GM23338 (cell line): ENCODE data around the gene EYS. TPM values are rescaled to one million over a fixed set of nuclear protein-coding genes. Genes with fewer than 3 reads are reported as not detected.

Experiments
- ATAC-seq: fragments of 200-7000 bp; cut with Tn5 transposase; 3 replicates; pipeline ENCODE4 v1.9.1; 2020
- DNase-seq: peaks from one replicate; pipeline ENCODE4 v3.0.0-alpha.2; 2015; ENCODE audit warnings: low spot score
- H2AFZ ChIP-seq: fragments of 200-600 bp; sonication (generic); 2 replicates; pipeline ENCODE4 v1.8.0; 2016; ENCODE audit warnings: antibody characterized with exemption, mild to moderate bottlenecking, moderate library complexity
- H3F3A ChIP-seq: fragments of 200-600 bp; sonication (generic); replicated peaks from 2 replicates; pipeline ENCODE4 v1.8.0; 2017; ENCODE audit warnings: antibody characterized with exemption, mixed run types, low read depth
- H3K27ac ChIP-seq: fragments of 200-600 bp; sonication (generic); 2 replicates; pipeline ENCODE4 v1.6.1; 2016; ENCODE audit warnings: low read depth
- H3K27me3 ChIP-seq: fragments of 200-600 bp; sonication (generic); 2 replicates; pipeline ENCODE4 v1.8.0; 2016; ENCODE audit warnings: mild to moderate bottlenecking, mixed run types, moderate library complexity; ENCODE audit not compliant: insufficient read depth
- H3K36me3 ChIP-seq: fragments of 200-600 bp; sonication (generic); 2 replicates; pipeline ENCODE4 v1.8.0; 2016; ENCODE audit warnings: mild to moderate bottlenecking; ENCODE audit not compliant: insufficient read depth
- H3K4me1 ChIP-seq: fragments of 200-600 bp; sonication (generic); 2 replicates; pipeline ENCODE4 v1.8.0; 2016; ENCODE audit warnings: mild to moderate bottlenecking, moderate library complexity; ENCODE audit not compliant: insufficient read depth
- H3K4me2 ChIP-seq: fragments of 200-600 bp; sonication (generic); 2 replicates; pipeline ENCODE4 v1.7.1; 2017; ENCODE audit warnings: mixed run types
- H3K4me3 ChIP-seq: fragments of 200-600 bp; sonication (generic); 2 replicates; pipeline ENCODE4 v1.6.1; 2016; ENCODE audit warnings: mixed run types
- H3K79me2 ChIP-seq: fragments of 200-600 bp; sonication (generic); replicated peaks from 2 replicates; pipeline ENCODE4 v1.8.0; 2017; ENCODE audit warnings: mild to moderate bottlenecking; ENCODE audit not compliant: insufficient read depth
- H3K9me2 ChIP-seq: fragments of 200-600 bp; sonication (generic); 2 replicates; pipeline ENCODE4 v1.8.0; 2017; ENCODE audit not compliant: insufficient read depth
- H4K20me1 ChIP-seq: fragments of 200-600 bp; sonication (generic); replicated peaks from 2 replicates; pipeline ENCODE4 v1.8.0; 2017; ENCODE audit warnings: mild to moderate bottlenecking; ENCODE audit not compliant: insufficient read depth
- H3K27ac Mint-ChIP-seq: 2 replicates; pipeline ENCODE4 v1.8.0; 2020; ENCODE audit warnings: inconsistent platforms, mild to moderate bottlenecking, moderate library complexity, mixed read lengths
- H3K27me3 Mint-ChIP-seq: 3 replicates; pipeline ENCODE4 v1.8.0; 2022; ENCODE audit warnings: low read depth, mild to moderate bottlenecking, moderate library complexity, mixed read lengths, inconsistent platforms; ENCODE audit not compliant: insufficient read depth, poor library complexity
- H3K36me3 Mint-ChIP-seq: 3 replicates; pipeline ENCODE4 v1.8.0; 2021; ENCODE audit warnings: low read depth, mild to moderate bottlenecking, inconsistent platforms, moderate library complexity, mixed read lengths
- H3K4me1 Mint-ChIP-seq: 3 replicates; pipeline ENCODE4 v1.8.0; 2020; ENCODE audit warnings: mild to moderate bottlenecking, inconsistent platforms, mixed read lengths
- H3K4me3 Mint-ChIP-seq: 3 replicates; pipeline ENCODE4 v1.8.0; 2021; ENCODE audit warnings: moderate library complexity, mild to moderate bottlenecking, inconsistent platforms, mixed read lengths
- H3K9me3 Mint-ChIP-seq: 3 replicates; pipeline ENCODE4 v1.8.0; 2020; ENCODE audit warnings: moderate library complexity, mild to moderate bottlenecking, inconsistent platforms, mixed read lengths
- CREB1 ChIP-seq: fragments of 250-450 bp; sonication (Bioruptor Pico); IDR thresholded peaks from 2 replicates; pipeline ENCODE4 v1.5.0; 2020; ENCODE audit warnings: low read depth, mild to moderate bottlenecking, moderate library complexity
- CTCF ChIP-seq, 2 experiments: fragments of 200-600 bp in 1 of 2; sonication (generic) in 1 of 2; conservative IDR thresholded peaks; 2 replicates each; pipeline versions ENCODE4 v1.5.1 to v1.6.1; 2016 to 2017; ENCODE audit warnings: antibody characterized with exemption in 2 of 2, low read depth in 2 of 2, mild to moderate bottlenecking in 2 of 2, moderate library complexity in 1 of 2
- EZH2 ChIP-seq: fragments of 200-600 bp; sonication (generic); IDR thresholded peaks from one replicate; pipeline ENCODE4 v1.8.0; 2017; ENCODE audit warnings: antibody characterized with exemption, mild to moderate bottlenecking, low read depth; ENCODE audit not compliant: unreplicated experiment
- EZH2phosphoT487 ChIP-seq: fragments of 200-600 bp; sonication (generic); IDR thresholded peaks from one replicate; pipeline ENCODE4 v1.8.1; 2018; ENCODE audit warnings: antibody characterized with exemption; ENCODE audit not compliant: unreplicated experiment
- JUNB ChIP-seq: IDR thresholded peaks from one replicate; pipeline ENCODE4 v1.6.1; 2016; ENCODE audit warnings: antibody characterized with exemption; ENCODE audit not compliant: unreplicated experiment
- NANOG ChIP-seq: IDR thresholded peaks from 2 replicates; pipeline ENCODE4 v1.6.1; 2016; ENCODE audit warnings: antibody characterized with exemption, borderline replicate concordance
- POLR2AphosphoS5 ChIP-seq: IDR thresholded peaks from 2 replicates; pipeline ENCODE4 v1.6.1; 2016; ENCODE audit warnings: antibody characterized with exemption, low read depth
- STAT1 ChIP-seq: IDR thresholded peaks from one replicate; pipeline ENCODE4 v1.6.1; 2016; ENCODE audit warnings: antibody characterized with exemption; ENCODE audit not compliant: unreplicated experiment
- ZNF114 ChIP-seq: fragments of 250-450 bp; sonication (Bioruptor Pico); IDR thresholded peaks from 2 replicates; pipeline ENCODE4 v1.5.0; 2020; ENCODE audit warnings: mild to moderate bottlenecking, moderate library complexity
- ZNF331 ChIP-seq: fragments of 250-450 bp; sonication (Bioruptor Pico); IDR thresholded peaks from 2 replicates; pipeline ENCODE4 v1.5.0; 2020; ENCODE audit warnings: low read depth, mild to moderate bottlenecking, moderate library complexity
- polyA plus RNA-seq: library from polyadenylated mRNA; unstranded; fragments of >200 nt; fragmentation: Nextera tagmentation; extraction: Ambion mirVana; gene quantifications from 2 replicates; pipeline ENCODE4 v1.2.1, GENCODE V29; 2016
- total RNA-seq: library from RNA; depleted of rRNA; stranded (reverse); fragments of >200 nt; shearing (Covaris generic); gene quantifications from 2 replicates; pipeline ENCODE4 v1.2.3, GENCODE V29; 2014
- TF ChIP-seq, protein P1 (sequence below): IDR thresholded peaks from one replicate; pipeline ENCODE4 v1.6.1; 2018; ENCODE audit warnings: antibody characterized with exemption; ENCODE audit not compliant: unreplicated experiment

The EYS gene
- total and polyA plus RNA-seq, 2 experiments from 2014 or later: 0.38 to 0.52 TPM

DNA sequence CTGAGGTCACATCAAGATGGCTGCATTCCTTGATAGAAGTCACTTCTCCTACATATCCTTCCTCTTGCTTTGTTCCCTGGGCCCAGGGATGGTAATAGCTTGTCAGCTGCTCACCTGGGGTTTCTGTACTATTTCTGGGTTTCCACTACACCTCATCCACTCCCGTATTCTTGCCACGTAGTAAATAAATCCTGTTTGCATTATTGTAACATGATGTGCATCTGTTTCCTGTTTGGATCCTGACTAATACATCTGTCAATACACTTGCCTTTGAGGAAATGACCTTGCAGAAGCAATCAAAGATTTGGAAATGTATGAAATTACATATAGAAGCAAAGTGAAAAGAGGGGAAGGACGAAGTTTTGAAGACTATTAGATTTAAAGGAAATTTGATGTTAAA is 1452.5 kb downstream of the EYS start:
- no peaks in the 10 kb centered on the region for H3K36me3 Mint-ChIP-seq
- no peak overlapping the region for H3K27ac Mint-ChIP-seq
- Histone ChIP-seq H4K20me1 (no peaks in the 10 kb centered on the region), H3K36me3 (no peaks in the 10 kb centered on the region), H3F3A (no peaks in the 10 kb centered on the region), H3K4me2 (no peak overlapping the region), H3K4me1 (peaks cover 5% of the 10 kb centered on the region), H3K9me2 (no peaks in the 10 kb centered on the region), H3K4me3 (no peak overlapping the region), H2AFZ (no peak overlapping the region), H3K79me2 (no peaks in the 10 kb centered on the region), H3K27me3 (no peaks in the 10 kb centered on the region), H3K27ac (no peak overlapping the region)
- DNase-seq (no peak), ATAC-seq (no peak)
- no peak overlapping the region for H3K4me3 Mint-ChIP-seq
- peaks cover 4% of the 10 kb centered on the region; the same call in 1 of the 3 replicates for H3K9me3 Mint-ChIP-seq
- TF ChIP-seq, protein P1, sequence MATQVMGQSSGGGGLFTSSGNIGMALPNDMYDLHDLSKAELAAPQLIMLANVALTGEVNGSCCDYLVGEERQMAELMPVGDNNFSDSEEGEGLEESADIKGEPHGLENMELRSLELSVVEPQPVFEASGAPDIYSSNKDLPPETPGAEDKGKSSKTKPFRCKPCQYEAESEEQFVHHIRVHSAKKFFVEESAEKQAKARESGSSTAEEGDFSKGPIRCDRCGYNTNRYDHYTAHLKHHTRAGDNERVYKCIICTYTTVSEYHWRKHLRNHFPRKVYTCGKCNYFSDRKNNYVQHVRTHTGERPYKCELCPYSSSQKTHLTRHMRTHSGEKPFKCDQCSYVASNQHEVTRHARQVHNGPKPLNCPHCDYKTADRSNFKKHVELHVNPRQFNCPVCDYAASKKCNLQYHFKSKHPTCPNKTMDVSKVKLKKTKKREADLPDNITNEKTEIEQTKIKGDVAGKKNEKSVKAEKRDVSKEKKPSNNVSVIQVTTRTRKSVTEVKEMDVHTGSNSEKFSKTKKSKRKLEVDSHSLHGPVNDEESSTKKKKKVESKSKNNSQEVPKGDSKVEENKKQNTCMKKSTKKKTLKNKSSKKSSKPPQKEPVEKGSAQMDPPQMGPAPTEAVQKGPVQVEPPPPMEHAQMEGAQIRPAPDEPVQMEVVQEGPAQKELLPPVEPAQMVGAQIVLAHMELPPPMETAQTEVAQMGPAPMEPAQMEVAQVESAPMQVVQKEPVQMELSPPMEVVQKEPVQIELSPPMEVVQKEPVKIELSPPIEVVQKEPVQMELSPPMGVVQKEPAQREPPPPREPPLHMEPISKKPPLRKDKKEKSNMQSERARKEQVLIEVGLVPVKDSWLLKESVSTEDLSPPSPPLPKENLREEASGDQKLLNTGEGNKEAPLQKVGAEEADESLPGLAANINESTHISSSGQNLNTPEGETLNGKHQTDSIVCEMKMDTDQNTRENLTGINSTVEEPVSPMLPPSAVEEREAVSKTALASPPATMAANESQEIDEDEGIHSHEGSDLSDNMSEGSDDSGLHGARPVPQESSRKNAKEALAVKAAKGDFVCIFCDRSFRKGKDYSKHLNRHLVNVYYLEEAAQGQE: no peak
- TF ChIP-seq POLR2AphosphoS5 (no peak), JUNB (no peak), STAT1 (no peak), EZH2 (no peak), CREB1 (CRISPR knock-in tag) (no peak), NANOG (no peak), CTCF (conservative IDR thresholded peaks at IDR 0.05; ENCODE audit: low read depth in 2 of 2) (no peak), EZH2phosphoT487 (no peak)
- peaks cover 11% of the 10 kb centered on the region for H3K4me1 Mint-ChIP-seq
- H3K27me3 Mint-ChIP-seq: no peaks in the 10 kb centered on the region

GRCh38 chr6:64252256-64252655 is 1454.8 kb downstream of the EYS start:
- ATAC-seq (no peak), DNase-seq (no peak)
- no peaks in the 10 kb centered on the region for H3F3A ChIP-seq
- H3K27me3 ChIP-seq: no peaks in the 10 kb centered on the region
- no peaks in the 10 kb centered on the region for H4K20me1 ChIP-seq
- no peaks in the 10 kb centered on the region for H3K4me1 ChIP-seq
- H3K4me2 ChIP-seq: no peak overlapping the region
- no peak overlapping the region for H3K27ac ChIP-seq
- H3K9me2 ChIP-seq: no peaks in the 10 kb centered on the region
- Mint-ChIP-seq H3K4me3 (no peak overlapping the region), H3K4me1 (no peaks in the 10 kb centered on the region), H3K27ac (no peak overlapping the region), H3K36me3 (no peaks in the 10 kb centered on the region), H3K9me3 (peaks cover 7% of the 10 kb centered on the region; the same call in 1 of the 3 replicates), H3K27me3 (no peaks in the 10 kb centered on the region)
- no peaks in the 10 kb centered on the region for H3K79me2 ChIP-seq
- H3K4me3 ChIP-seq: no peak overlapping the region
- no peak overlapping the region for H2AFZ ChIP-seq
- no peaks in the 10 kb centered on the region for H3K36me3 ChIP-seq
- TF ChIP-seq, protein P1: no peak
- TF ChIP-seq ZNF331 (CRISPR knock-in tag) (no peak), JUNB (no peak), EZH2phosphoT487 (no peak), STAT1 (no peak), ZNF114 (CRISPR knock-in tag) (no peak), CTCF (conservative IDR thresholded peaks at IDR 0.05; ENCODE audit: low read depth in 2 of 2) (no peak)
